Hematopoietic multipotent progenitor cell treated with erythropoietin and hydrocortisone succinate and interleukin-3 and kit ligand, for 15 days (in vitro differentiated cells): Measurements from ENCODE around the gene KRT72.

Experiments
- DNase-seq: peaks from one replicate; pipeline ENCODE4 v3.0.0-alpha.2; 2015; ENCODE audit warnings: low spot score

The KRT72 gene

GRCh38 chr12:52630008-52630500, 28.8 kb upstream of the KRT72 start:
- no peak for DNase-seq

DNA sequence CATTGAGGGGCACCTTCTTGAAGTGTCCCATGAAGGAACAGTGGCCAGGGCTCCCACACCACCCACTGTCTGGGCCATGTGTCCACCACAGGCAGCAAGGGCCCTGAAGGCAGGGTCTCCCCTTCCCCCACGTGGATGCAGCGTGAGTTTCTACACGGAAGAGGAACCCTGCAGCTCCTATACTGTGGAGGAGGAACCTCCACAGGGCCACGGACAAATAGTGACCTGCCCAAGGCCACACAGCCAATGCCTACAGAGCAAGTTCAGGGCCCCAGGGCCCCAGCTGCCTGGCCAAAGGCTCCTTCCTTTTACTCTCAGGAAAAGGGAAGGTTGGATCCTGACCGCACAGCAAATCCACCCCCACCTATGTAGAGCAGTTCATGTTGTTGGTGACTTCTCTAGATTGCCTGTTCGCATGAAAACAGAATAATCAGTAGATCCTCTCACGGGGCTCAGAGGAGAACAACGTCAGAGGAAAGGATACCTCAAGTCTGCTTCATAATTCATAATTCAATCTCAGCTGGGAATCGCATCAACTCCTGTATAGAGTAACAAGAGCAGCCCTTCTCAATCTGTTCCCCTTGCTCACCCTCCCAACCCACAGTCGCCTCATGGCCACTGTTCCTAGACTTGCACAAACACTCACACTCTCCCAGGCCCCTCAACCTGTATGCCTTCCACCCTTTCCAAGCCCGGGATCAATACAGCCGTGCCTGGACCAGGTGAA, 28.2 kb upstream of the KRT72 start:
- no peak for DNase-seq

DNA sequence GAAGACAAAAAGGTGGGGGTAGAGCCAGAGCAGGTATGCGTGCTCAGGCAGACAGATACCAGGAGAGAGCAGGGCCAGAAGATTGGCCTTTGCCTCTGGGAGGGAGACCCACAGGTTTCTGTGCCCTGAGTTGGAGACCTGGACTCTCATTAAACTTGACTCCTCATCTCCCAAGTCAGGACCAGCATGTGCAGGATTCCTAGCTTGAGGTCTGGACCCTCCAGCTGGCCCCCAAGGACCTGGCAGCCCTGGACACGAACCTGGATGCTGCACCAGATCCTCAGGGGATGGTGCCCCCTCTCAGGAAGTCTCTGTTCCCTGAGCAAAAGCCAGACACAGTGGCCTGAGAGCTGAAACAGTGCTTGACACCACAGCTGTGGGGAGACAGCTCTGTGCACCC, 27.6 kb upstream of the KRT72 start:
- no peak for DNase-seq

DNA sequence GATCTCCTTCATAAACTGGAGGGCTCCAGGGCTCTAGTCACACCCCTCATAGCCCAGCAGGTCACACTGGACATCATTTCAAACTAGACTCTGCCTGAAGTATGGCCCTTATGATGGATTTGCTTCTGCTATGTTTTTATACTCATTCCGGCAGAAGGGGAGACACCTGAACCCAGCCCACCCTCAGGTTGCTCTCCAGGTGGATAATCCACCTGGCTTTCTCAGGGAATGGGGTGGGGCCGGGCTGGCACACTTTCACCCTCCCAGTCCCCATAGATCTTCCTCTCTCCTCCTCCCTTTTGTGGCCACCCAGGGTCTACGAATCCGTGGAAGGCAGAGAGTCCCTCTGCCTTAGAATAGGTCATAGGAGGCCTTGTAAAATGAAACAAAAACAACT, 26.8 kb upstream of the KRT72 start:
- no peak for DNase-seq

DNA sequence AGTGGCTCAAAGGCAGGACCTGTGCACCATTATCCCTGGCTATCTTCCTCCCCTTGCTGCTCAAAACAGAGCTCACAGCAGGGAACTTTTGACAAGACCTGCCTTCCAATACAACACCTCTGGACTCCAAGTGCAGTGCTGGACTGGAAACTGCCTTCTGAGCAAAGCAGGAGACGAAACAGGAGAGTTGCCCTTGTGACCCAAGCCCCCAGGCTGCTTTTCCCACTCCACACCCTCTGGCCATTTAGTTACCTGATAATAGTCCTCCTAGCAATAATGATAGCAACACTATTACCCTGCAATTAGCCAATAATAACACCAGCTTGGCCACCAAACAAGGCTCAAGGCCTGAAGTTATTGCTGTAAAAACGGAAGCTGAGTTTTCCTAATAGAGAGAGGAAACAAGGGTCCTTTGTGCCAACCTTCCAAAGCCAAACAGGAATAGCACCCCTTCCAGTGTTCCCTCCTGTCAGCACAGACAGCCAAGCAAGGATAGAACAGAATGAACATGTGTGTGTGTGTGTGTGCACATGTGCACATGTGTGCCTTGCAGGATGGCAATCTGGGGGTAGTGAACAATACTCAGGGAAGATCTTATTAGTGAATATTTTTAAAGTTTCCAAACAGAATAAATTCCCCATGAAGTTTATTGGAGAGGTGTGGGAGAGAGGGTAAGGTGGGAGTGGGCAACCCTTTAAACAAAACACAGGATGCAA, 26.3 kb upstream of the KRT72 start:
- no peak for DNase-seq

DNA sequence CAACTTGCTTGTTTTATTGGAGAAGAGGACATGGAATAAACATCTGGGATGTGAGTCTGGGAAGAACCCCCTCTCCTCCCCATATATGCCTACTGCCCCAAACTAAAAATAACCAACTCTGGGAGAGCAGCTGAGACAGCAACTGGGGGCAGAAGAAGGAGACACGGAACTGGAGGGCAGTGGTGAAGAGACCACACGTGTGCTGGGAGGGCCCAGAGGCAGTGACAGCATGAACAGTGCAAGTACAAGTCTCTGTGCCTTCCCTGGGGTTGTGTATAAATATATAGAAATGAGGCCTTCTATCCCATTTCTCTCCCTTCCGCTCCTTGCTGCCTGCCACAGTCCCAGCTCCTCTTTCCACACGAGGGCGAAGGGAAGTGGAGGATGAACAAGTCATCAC, 21.1 kb upstream of the KRT72 start:
- no peak for DNase-seq

GRCh38 chr12:52618866-52619265, 17.6 kb upstream of the KRT72 start:
- no peak for DNase-seq

DNA sequence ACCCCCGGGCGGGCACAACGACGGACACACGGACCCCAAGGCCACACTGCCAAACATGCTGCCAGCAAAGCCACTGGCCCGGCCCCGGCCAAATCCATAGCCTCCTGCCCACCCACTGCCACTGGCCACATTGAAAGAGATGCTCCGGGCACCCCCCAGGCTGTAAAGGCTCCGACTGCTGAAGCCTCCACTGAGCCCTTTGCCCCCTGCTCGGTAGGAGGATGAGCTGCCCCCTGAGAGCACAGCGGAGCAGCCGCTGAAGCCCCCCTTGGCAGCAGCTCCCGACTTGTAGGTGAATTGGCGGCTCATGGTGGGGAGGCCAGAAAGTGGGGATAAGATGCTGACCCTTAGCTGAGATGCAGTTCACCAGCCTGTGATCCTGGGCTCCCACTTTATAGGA, 17.0 kb upstream of the KRT72 start, which contains the start of gene KRT73:
TSS of gene KRT73 (minus strand) at position 344 of the 400 bp plus-strand sequence. CDS start at position 309, 35 bp downstream.
- DNase-seq: no peak

GRCh38 chr12:52617403-52617785, 16.1 kb upstream of the KRT72 start:
- no peak for DNase-seq

- no peak for DNase-seq
Measured at GRCh38 chr12:52616680-52617402, 15.6 kb upstream of the KRT72 start.

GRCh38 chr12:52615912-52616311, 14.6 kb upstream of the KRT72 start:
- DNase-seq: no peak

DNA sequence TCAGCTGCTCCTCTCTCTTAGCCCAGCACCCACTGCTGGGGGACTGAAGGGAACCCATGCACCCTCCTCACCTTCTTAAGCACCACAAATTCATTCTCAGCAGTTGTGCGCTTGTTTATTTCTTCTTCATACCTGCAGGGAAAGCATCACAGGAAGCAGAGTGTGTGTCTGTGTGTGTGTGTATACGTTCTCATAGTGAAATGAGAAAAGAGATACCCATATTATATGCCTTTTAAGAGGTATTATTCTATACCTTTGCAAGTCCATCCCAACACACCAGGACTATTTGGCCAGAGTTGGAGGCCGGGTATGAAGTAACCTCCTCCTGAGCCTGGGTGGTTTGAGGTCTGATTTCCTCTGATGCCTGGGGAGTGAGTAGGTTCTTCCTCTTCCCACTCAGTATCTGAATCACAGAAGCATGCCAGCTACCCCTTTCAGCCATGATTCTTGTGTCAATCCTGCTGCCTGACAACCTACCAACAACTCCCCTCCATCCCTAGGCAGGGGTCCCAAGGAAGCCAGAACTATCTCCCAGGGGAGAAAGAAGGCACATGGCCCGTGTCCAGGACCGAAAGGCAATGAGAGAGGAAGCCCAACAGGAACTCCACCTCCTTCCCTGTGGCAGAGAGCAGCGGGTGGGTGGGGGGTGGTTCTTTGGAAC, 14.1 kb upstream of the KRT72 start:
- DNase-seq: no peak

DNA sequence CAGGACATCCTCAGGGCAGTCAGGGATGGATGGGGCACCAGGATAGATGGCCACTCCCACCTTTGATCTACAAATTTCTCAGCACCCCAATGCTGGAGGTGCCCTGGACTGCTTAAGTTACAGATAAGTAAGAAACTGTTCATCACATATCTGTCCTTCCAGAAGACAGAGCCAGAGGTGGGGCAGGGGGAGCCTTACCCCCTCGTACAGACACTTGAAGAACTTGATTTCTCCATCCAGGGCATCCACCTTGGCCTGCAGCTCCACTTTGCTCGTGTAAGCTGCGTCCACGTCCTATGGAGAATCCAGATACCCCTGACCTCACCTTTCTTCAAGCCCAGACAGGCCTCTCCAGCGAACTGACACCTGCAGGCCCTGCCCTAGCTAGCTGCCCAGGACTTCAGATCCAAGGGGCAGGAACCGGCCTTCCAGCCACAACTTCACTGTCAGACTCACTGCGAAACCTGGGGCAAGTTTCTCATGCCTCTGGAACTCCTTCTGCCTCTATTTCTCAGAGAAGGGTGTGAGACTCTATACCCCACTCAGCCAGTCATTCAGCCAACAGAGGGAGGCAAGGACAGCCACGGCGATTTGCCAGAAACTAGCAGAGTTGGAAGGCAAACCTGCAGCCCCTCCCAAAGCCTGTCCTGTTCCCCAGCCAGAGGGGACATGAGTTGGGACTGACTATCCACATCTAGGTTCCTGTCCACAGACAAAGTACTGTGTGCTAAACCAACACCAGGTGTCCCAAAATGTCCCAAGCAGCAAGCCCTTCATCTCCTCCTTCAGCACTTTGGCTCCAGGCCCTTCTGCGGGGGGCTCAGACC, 13.3 kb upstream of the KRT72 start:
- no peak for DNase-seq

DNA sequence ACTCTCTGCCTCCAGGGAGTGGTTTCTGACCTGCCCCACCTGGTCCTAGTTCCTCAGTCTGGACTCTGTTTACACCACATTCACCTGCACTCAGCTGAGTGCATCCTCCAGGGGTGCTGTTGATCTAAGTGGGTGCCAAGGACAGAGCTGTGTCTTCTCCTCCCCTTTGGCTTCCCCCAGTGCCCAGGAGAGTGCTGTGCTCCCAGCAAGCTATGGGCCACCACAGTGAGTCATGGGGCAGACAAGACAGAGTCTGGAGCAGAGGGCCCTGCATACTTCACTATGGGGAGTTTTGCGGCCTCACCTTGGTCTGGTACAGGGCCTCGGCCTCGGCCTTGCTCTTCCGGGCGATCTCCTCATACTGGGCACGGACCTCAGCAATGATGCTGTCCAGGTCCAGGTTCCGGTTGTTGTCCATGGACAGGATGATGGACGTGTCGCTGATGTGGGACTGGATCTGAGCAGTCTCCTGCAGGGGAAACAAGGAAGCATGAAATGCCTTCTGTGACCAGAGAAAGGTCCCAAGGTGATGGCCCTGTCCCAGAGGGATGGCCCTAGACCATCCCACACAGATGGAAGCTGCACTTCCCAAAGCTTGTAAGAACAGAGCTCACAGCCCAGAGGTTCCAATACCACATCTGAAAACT, 12.2 kb upstream of the KRT72 start:
- DNase-seq: peak; percentile 14

DNA sequence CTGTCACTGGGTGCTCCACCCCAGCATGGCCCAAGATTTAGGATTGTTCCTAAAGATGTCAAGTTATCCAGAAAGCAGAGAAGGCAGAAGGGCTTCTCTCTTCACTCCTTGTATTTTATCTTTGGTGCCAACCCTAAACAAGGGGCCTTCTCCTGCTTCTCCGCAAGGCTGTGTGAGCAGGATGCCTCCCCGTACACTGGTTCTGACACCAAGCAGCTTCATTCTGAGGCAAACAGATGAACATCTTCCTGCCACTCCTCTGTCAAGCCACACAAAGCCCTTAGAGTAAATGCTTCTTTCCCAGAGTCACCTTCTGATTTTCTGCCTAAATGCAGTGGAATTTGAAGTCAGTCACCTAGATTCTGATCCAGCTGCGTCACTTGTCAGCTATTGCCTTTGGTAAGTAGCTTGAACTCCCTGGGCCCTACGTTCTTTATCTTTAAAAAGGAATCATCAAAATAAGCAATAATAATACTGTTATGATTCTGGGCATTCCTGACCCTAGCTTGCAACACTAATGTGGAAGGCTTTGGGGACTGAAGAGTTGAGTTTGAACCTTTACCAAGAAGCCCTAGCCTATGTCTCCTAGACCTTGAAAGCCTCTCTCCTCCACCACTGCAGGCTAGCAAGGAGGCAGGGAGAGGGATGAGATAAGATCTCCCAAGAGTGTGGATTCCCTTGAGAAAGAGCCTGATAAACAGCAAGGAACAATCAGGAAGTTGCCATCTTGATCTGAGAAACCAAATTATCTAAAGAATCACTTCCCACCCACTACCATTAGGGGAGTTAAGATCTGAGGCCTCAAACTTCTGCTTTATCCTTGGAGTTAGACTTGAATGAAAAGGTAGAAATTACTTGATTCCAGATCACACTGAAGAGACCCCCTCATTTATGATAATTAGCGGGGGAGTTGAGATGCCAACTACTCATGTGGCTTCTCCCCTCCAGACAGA, 11.4 kb upstream of the KRT72 start:
- no peak for DNase-seq

GRCh38 chr12:52611080-52611468, 9.8 kb upstream of the KRT72 start:
- no peak for DNase-seq

DNA sequence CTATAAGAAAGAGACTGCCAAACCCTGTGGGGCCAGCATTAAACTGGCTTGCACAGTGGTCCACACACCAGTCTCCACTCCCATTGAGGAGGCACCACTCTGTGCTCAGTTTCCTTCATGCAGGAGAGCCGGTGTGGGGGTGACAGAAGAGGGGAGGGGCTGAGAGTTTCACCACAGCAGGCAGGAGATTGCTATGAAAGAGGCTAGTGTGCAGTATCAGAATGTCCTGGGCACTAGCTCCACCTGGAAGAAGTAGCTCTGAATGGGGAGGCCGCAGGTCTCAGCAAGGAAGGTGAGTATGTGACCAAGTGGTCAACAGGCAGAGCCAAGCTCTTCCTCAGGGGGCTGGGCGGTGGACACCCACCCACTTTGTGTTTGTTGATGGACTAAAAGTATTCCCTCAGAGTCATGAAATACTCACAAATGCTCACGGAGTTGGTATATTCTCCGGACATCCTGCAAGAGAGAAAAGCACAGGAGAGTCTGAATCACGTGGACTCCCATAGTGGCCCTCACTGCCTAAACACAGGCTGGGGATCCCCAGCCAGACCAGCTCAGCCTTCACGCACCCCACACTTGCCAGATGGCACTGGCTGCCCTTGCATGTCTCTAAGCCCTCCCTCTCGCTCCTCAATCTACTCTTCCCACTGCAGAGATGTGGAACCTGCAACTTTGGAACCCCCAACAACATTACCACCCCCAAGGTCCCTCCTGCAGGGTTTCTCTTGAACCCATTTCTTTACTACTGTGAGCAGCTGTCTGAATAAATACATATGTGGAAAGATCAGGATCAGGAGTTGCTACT, 7.8 kb upstream of the KRT72 start:
- DNase-seq: no peak

- DNase-seq: no peak
Measured at GRCh38 chr12:52608161-52608560, 6.9 kb upstream of the KRT72 start.

DNA sequence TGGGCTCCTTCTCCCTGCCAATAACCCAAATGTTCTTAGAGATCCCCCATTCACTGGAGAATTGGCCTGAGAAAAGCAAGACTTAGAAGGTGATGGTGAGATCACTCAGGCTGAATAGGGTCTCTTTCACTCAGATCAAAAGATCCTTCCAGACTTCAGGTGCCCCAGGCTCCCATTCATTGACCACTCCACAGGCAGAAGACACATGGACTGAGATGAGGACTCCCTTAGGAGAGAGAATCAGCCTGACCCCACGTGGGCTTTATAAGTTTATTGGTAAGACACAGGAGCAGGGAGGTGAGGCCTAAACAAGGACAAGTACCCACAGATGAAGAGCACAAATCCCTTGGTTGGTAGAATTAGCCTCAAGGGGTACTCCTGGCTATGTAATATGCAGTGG, 6.1 kb upstream of the KRT72 start:
- DNase-seq: no peak
